Measurements from ENCODE around the gene CHRM2.
"Not testable (repeated sequence)": the region's sequence is repeated elsewhere in the genome, so short reads cannot be mapped to it uniquely, and the experiment has no call there.

The CHRM2 gene

DNA sequence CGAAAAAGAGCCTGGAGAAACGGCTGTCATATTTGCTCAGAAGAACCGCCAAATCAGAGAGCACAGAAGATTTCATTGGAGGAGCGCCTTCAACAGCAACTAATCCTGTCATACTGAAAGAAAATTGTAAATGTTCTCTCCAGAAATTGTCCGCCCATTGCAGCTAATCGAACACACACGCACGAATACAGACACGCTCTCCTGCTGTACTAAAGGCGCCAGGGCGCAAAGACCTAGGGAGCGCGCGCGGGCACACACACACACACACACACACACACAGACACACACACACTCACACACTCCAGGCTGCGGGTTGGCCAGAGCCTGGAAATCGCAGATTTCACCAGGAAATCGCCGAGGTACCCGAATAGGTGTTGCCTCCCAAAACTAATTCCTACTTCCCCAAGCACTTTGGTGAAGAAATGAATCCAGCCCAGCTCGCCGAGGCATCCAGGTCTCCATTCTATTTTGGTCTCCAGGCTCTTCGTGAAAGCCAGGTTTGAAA, at the start of gene CHRM2:
Gene CHRM2, plus strand, starts transcription at position 157 of the 505 bp plus-strand sequence. CDS start 146,214 bp downstream, outside the sequence.
- no peak for DNase-seq (ENCODE audit: low read depth, low spot score)

DNA sequence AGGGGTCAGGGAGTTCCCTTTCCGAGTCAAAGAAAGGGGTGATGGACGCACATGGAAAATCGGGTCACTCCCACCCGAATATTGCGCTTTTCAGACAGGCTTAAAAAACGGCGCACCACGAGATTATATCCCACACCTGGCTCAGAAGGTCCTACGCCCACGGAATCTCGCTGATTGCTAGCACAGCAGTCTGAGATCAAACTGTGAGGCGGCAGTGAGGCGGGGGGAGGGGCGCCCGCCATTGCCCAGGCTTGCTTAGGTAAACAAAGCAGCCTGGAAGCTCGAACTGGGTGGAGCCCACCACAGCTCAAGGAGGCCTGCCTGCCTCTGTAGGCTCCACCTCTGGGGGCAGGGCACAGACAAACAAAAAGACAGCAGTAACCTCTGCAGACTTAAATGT, 37.1 kb upstream of the CHRM2 start:
- not testable (repeated sequence) for DNase-seq (ENCODE audit: low read depth, low spot score)

DNA sequence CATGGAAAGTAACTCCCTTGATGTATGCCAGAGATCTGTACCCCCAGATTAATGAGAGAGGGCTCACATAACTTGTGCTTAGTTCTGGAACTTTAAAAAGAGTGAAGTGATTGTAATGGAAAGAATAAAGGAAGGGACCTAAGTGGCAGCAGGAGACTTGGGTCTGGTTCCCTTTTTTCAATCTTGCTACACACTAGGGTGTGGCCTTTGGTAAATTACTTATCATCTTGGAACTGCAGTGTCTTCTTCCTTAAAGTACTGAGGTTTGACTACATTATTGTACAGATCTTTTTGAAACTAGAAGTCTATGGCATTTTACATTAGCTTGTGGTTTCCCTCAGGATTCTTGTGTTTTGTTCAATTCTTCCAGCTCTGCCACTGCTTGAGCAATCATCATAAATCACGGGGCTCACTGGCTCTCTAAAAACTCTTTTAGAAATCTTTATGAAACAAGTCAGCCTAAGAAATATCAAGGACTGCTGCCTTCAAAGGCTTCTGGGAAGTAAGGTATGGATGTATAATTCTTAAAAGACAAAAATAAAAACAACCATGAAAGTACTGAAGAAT, 22.5 kb upstream of the CHRM2 start:
- no peak for DNase-seq (ENCODE audit: low read depth, low spot score)

DNA sequence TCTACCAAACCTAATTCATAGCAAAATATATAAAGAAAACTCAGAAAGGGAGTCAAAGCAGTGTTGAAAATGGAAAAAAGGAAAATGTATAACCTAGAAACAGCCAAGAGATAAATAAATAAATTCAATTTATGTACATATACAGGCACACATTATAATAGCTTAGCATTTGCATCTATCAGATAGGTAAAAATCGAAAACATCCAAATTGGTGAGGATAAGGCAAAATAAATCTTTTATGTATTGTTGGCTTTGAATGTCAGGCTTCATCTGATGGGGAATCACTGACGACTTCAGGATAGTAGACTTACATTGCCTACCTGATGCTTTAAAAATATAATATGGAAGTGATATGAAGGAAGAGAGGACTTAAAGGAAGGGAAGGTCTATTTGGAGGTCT, 20.6 kb upstream of the CHRM2 start:
- no peak for DNase-seq (ENCODE audit: low read depth, low spot score)

DNA sequence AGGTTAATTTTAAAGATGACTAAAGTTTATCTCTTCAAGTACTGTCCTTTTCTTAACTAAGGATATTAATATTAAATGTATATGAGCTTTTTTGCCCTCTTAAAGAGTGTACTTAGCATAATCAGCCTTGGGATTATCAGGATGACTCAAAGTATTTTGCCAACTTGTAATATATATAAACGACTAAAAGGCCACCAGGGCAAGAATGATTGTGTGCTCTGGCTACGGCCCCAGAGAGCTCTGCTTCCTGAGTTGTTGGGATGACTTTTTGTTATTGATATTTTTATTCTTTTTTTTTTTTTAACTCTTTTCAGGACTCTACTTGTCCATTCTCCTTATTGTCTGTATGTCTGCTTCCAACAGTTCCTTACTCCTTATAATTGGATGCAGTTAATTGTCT, 14.8 kb upstream of the CHRM2 start:
- no peak for DNase-seq (ENCODE audit: low read depth, low spot score)

DNA sequence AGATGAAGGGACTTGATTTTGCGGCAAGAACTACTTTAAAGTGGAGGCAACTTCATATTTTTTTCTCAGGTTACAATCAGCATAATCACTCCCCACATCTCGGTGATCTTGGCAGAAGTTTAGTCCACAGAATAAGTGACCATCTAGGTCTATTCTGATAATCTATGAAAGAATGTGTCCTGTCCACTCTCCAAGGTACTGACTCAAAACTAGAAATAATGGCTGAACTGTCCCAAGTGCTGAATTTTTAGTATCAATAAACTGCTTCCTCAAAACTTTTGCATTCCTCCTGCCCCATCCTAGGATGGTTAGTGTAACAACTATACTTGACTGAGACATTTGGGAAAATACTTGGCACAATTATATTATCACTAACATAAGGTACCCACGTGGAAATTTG, 10.9 kb upstream of the CHRM2 start:
- DNase-seq (ENCODE audit: low read depth, low spot score): no peak

DNA sequence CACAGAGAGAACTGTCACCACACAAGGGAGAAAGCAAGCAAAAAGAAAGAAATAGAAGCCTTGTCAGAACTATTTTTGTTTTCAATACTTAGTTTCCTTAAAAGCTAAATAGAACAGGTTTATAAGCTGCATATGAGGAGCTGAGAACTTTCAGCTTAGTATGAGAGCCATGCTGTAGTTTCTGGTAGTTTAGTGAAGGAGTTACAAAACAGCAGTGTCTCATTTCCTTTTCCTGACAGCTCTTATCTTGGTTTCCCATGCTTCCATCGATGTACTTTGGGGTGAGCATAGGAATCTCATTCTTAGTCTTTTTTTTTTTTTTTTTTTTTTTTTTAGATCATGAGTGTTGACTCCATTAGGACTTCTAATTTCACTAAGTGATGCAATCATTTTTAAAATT, 8.6 kb upstream of the CHRM2 start:
- DNase-seq (ENCODE audit: low read depth, low spot score): no peak

DNA sequence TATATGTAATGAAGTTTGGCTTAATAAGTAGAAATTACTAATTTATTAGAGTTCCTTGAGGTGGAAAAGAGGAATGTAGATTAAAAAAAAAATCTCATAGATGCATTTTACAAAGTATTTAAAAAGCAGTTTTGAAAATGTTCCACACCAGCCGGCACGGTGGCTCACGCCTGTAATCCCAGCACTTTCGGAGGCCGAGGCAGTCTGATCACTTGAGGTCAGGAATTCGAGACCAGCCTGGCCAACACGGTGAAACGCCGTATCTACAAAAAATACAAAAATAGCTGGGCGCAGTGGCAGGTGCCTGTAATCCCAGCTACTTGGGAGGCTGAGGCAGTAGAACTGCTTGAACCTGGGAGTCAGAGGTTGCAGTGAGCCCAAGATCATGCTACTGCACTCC, 3.2 kb upstream of the CHRM2 start:
- DNase-seq (ENCODE audit: low read depth, low spot score): no peak

DNA sequence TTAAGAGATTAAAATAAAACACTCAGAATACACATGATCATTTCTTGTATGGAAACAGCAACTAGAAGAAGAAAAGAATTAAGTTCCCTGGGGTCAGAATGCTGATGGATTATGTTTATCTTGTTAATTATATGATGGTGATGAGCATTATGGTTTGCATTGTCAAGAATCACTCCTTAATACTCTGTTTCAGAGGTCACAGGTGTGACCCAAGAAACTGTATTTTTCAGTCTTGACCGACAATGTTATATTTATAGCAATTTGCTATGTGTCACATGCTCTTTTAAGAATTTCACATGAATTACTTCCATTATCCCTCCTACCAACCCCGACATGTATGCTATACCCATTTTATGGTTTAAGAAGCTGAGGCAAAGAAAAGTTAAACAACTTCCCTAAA, 2.7 kb upstream of the CHRM2 start:
- no peak for DNase-seq (ENCODE audit: low read depth, low spot score)

DNA sequence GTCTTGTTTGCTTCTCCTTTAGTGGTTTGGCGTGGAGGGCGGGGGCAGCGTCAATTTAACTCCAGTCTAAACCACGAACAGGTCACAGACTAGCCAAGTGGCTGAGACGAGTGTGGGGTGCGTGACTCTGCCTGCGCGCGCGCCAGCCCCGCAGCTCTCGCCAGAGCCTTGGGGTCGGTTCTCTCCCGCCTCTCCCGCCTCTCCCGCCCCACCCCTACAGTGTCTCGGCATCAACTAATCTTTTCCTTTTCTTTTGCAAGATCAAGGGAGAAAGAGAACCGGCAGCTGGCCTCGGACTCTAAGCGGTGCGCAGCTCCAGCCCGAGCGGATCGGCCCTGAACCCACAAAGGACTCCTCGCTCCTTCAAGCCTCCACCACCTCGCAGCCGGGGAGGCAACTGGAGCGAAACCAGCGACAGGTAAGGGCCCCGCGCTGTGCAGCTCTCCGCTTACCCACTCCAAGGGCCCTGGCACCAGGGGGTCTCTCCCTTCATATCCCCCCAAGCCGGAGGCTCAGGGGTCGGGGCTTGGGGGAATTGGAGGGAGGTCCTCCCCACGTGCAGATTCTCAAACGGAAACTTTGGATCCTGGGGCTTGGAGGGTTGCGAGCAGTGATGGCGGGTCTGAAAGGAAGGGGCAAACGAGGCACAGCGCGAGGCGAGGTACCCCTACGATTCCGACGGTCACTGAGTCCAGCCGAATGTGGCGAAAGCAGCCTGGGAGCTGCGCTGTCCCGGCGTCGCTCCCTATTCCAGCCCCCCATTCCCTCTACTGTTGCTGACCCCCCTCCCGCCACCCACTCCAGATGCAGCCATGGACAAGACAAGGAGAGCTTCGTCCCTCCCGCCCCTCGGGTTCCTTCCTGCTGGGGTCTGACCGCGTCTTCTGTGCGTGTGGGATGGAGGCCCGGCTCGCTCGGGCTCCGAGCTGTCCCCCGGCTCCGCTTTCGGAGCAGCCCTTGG, 829 bp downstream of the CHRM2 start:
- no peak for DNase-seq (ENCODE audit: low read depth, low spot score)

DNA sequence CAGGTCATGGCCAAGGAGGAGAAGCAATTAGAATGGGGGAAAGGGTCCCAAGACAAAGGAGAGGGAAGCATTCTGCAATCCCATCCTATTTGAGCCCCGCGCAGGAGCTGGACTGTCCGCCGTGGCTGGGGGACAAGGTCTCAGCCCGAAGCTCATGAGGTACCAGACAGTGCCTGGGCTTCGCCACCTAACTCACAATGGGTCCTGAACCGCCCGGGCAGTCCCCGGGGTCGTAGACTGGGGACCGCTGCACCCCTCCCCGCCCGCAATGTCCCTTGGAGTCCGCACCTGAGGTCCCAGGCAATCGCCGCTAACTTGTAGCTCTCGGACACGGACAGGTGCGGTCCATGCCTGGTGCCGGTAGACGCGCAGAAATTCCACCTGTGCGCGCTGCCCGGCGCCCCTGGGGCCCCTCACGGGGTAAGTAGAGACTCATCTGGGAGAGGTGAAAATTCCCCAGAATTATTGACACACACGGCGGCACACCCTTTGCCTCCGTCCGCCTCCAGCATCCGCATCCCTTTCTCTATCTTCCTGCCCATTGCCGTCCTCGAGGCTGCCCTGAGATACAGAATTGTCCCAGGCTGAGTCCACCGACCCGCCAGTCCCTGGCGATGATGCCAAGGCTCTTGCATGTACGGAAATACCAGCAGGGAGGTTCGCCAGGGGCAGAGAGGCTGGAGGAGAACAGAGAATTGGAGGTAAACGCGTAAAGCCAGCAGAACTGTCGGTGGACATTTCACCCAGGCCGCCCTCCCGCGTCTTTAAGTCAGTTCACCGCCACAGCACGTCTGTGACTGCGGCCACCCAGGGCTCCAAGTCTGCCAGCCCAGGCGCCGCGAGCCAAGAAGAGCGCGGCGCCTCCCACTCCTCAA, 1.8 kb downstream of the CHRM2 start:
- no peak for DNase-seq (ENCODE audit: low read depth, low spot score)

DNA sequence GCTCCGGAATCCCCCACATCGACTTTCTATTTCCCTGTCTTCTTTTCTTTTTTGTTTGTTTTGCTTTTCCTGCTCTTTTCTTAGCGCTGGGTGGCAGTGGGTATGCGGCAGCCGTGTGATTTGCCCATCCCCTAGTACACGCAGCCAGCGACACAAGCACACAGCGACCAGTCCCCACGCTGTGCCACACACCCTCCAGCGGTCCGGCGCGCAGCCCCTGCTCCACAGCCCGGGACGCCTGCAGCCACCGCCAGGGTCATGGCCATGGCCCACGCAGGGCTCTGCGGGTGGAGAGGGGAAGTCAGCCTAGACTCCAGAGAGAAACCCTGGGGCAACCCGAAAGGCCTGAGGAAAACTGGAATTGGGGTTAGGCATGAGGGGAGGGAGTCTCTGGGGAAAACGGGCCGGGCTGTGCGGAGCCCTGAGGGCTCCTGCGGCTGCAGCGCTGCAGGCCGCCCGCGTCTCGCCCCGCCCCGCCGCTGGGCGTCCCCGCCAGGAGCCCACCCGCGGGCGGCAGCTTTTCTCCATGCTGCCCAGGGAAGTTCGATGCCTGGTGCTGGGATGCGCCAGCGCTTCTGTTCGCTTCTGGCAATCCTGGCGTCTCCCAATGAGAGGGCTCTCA, 2.5 kb downstream of the CHRM2 start:
- DNase-seq (ENCODE audit: low read depth, low spot score): no peak

DNA sequence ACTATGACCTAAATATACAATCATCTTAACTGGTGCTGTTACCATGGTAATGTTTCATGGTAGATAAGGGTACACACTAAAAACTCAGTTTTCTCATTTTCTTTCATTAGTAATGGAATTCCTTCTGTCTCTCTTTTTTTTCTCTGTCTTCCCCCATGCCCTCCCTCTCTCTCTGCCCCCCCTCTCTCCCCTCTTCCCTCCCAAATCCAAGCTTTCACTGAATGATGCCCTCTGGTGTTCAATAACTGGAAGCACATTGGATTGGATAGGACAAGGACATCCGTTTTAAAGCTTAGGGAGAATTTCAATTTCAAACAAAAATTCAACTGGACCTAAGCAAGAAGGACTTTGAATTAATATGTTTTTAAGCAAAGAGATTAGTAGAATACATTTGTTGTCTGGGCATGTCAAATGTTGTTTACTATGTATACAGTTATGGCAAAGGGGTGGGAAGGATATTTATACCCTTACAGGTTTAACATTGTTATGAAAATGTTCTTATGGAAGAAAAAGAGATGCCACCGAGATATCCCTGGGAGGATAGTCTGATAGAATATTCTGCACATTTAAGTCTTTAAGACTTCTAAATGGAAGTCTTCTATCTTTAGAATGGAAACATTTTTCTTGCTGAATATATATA, 6.1 kb downstream of the CHRM2 start:
- no peak for DNase-seq (ENCODE audit: low read depth, low spot score)

DNA sequence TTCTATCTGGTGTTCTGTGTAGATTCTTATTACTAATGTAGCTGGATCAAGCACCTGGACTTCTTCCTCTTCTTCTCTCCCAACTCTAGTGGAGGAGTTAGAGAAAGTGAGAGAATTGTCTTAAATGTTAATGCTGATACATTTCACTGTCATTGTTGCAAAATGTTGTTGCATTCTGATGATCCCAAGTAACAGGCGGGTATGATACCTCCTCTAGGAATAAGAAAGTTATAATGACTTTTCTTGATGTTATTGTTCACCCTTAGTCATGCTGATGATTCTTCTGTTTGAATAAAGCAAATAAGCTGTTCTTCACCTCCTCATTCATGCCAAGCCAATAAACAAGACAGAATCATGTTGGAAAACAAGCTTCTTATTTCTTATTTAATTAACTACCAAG, 9.1 kb downstream of the CHRM2 start:
- DNase-seq (ENCODE audit: low read depth, low spot score): no peak

DNA sequence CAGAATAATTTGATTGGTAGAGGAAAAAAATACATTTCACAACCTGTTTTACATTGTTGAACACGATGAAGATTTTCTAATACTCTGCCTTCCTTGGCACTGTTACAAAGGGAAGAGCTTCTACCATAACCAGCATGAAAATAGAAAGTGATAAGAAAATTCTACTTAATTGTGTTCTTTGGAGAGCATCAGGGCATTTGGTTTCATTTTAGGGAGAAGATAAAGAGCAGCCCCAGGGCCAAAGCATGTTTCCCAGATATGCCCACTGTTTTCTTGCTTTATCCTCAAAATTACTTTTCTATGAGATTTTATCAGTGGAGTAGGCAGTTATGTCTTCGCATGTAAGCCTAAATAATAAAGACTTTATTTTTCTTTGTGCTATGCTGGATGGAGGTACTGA, 9.5 kb downstream of the CHRM2 start:
- no peak for DNase-seq (ENCODE audit: low read depth, low spot score)

DNA sequence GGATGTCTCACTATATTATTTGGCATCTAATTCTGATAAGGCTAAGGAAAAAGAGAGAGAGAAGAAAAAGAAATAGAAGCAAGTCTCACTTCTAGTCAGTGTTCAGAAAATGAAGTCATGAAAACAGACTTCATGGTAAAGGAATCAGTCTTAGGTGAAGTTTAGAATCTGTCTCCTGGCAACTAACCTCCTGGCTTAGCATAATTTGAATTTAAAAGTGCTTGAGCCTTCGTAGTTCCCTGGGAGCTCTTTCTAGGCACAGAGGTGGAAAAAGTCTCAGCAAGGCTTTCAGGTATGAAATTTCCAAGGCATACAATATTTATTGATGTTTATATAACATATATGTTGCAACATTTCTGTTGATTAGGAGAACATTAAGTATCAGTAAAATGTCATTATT, 10.4 kb downstream of the CHRM2 start:
- no peak for DNase-seq (ENCODE audit: low read depth, low spot score)

DNA sequence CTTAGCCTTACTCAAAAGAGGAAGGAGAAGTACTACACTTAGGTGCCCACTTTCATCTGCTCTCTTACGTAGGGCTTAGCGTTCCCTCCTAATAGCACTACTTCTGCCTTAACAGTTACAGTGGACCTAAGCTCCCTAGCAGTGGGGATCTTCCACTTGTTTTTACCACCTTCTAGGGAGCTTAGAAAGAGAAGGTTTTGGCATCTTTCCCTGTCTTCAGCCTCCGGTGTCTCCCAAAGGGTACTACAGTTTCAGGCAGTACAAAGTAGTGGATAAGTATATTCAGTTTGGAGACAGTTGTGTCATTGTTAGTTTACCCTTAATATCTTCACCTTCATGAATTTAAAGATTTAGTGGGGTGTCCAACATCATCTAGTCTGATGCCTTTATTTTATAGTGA, 14.6 kb downstream of the CHRM2 start:
- DNase-seq (ENCODE audit: low read depth, low spot score): no peak

DNA sequence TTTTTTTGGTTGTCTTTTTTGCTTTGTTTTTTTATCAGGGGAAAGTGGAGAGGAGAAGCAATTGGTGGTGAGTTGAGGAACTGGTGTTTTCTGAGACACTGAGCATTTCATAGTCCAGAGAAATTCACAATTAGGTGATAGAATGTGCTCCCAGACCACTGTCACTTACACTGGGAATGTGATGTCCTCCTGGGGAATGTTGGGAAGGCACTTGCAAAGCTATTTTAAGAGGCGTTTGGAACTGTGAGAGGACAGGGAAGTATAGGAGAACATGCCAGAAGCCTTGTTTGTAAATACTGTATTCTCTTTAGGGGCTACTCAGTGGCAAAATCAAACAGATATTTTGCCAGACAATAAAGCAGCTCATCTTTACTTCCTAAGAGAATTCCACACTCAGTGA, 16.0 kb downstream of the CHRM2 start:
- DNase-seq (ENCODE audit: low read depth, low spot score): no peak

DNA sequence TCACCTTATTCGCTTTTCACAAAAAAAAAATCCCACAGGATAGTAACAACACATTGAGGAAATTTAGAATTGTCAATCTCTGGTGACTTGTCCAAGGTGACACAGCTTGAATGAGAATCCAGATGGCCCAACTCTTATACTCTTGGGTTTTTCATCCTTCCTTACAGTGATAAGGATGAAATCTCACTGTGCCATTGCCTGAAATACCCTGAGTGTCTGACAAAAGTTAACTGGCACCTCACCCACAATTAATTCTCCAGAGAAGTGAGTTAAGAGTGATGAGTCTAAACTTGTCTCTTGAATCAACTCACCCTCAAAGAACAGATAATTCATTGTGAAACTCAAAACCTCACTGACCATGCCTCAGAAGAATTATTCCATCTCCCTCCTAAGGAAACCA, 18.9 kb downstream of the CHRM2 start:
- no peak for DNase-seq (ENCODE audit: low read depth, low spot score)

DNA sequence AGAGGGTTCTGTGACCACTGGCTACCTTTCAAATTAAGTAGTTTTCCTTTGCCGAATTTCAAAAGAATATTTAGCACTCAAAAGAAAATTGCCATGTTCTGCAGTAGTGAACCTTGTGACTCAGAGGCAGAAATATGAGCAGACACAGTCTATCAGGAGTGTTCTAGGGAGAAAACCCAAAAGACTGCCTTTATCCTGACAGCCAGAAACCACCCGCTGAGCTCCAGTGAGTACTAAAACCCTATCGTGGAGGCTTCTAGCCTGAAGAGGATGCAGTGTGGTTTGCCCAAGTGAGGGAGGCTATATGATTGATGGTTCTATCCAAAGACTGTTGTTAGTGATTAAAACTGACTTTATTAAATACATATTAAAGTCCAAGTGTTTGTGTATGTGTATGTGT, 21.9 kb downstream of the CHRM2 start:
- DNase-seq (ENCODE audit: low read depth, low spot score): no peak

DNA sequence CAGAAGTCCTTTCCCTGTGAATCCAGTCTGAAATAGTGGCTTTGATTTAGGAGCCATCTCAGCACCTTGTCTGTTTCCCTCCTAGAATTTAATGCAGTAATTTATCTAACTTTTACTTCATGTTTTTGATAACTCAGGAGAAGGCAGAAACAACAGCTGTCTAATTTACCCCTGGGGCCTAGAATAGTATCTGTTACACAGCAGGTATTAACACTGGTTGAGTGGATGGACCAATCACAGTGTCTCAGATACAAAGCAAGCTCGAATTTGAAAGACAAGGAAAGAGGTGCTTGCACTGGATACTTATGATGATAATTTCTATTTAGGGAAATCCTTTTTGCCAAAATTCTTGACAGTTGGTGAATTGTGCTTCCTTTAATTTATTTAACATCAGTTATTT, 23.4 kb downstream of the CHRM2 start:
- no peak for DNase-seq (ENCODE audit: low read depth, low spot score)

Data from activated naive CD8-positive, alpha-beta T cell treated with anti-CD3 and anti-CD28 coated beads, Interleukin-2, amount 50 U/mL, for 16 hours (primary cell).